HCT116 (cell line): Measurements from ENCODE around the gene TMA7. TPM values are rescaled to one million over a fixed set of nuclear protein-coding genes. Genes with fewer than 3 reads are reported as not detected.

Experiments used
- ATAC-seq: fragments of 200-7000 bp; cut with Tn5 transposase; 2 replicates; pipeline ENCODE4 v1.9.1; 2020; ENCODE audit warnings: mild to moderate bottlenecking, moderate library complexity
- BruUV-seq: library from RNA; stranded (reverse); fragments of 400-500 nt; replicated peaks from 2 replicates; lab custom pipeline; 2021; lab: Mats Ljungman, UMichigan
- CTCF ChIA-PET: fragments of 300-600 bp; sonication (Branson Sonifier 250); formaldehyde crosslinking; loops from one replicate; lab custom pipeline; 2021; ENCODE audit warnings: antibody characterized with exemption; lab: Charles Lee
- POLR2A ChIA-PET: fragments of 300-600, 350-600 bp; sonication (Branson Sonifier 250); formaldehyde crosslinking; loops from one replicate; lab custom pipeline; 2021; ENCODE audit warnings: antibody characterized with exemption; lab: Charles Lee
- RAD21 ChIA-PET, 2 experiments: fragments of 300-600 bp; sonication (Branson Sonifier 250); formaldehyde crosslinking; loops; one replicate each; lab custom pipeline; 2023; ENCODE audit warnings: low total read pairs in 2 of 2; ENCODE audit not compliant: uncharacterized antibody in 2 of 2, unreplicated experiment in 2 of 2, low non-redundant PET in 1 of 2; lab: Charles Lee
- DNase-seq: peaks from one replicate; pipeline ENCODE4 v3.0.0-alpha.2; 2010; ENCODE audit warnings: low read depth, low spot score
- H2AFZ ChIP-seq: fragments of 200-600 bp; shearing (Covaris generic), sonication (generic); 2 replicates; pipeline ENCODE4 v1.6.1; 2017; ENCODE audit warnings: low read depth, mixed run types, mixed read lengths, antibody characterized with exemption, low read length; ENCODE audit not compliant: poor library complexity, severe bottlenecking
- H3K27ac ChIP-seq: 2 replicates; pipeline ENCODE4 v1.5.1; 2012; ENCODE audit warnings: low read depth, low read length
- H3K27me3 ChIP-seq: fragments of 200-600 bp; sonication (generic); 2 replicates; pipeline ENCODE4 v1.6.1; 2016; ENCODE audit warnings: mixed run types, low read length, mixed read lengths; ENCODE audit not compliant: insufficient read depth
- H3K36me3 ChIP-seq, 2 experiments: fragments of 200-500 bp in 1 of 2; fragments of 200-600 bp in 1 of 2; sonication (Bioruptor generic) in 1 of 2; sonication (generic) in 1 of 2; 2 replicates each; pipeline versions ENCODE4 v1.5.1 to v1.6.1; 2014 to 2016; ENCODE audit warnings: low read length in 2 of 2, inconsistent platforms in 1 of 2, mixed read lengths in 1 of 2, mixed run types in 1 of 2; ENCODE audit not compliant: insufficient read depth in 2 of 2, control insufficient read depth in 1 of 2
- H3K4me1 ChIP-seq, 2 experiments: fragments of 200-600 bp in 1 of 2; sonication (generic) in 1 of 2; 2 replicates each; pipeline versions ENCODE4 v1.5.1 to v1.6.1; 2012 to 2017; ENCODE audit warnings: low read length in 2 of 2, inconsistent platforms in 1 of 2, mild to moderate bottlenecking in 1 of 2, mixed read lengths in 1 of 2, mixed run types in 1 of 2, moderate library complexity in 1 of 2; ENCODE audit not compliant: insufficient read depth in 2 of 2, control insufficient read depth in 1 of 2
- H3K4me2 ChIP-seq: fragments of 200-600 bp; sonication (generic); 2 replicates; pipeline ENCODE4 v1.6.1; 2017; ENCODE audit warnings: mixed run types, low read length, mixed read lengths
- H3K4me3 ChIP-seq, 2 experiments: fragments of 200-600 bp in 1 of 2; sonication (generic) in 1 of 2; replicated peaks in 1 of 2; 2 replicates each; pipeline ENCODE4 v1.5.1; 2011 to 2016; ENCODE audit warnings: low read length in 2 of 2, control low read depth in 1 of 2, low read depth in 1 of 2, mild to moderate bottlenecking in 1 of 2, mixed read lengths in 1 of 2, mixed run types in 1 of 2
- H3K79me2 ChIP-seq: fragments of 200-600 bp; sonication (generic); 2 replicates; pipeline ENCODE4 v1.6.1; 2017; ENCODE audit warnings: mild to moderate bottlenecking, mixed run types, low read length, moderate library complexity, mixed read lengths; ENCODE audit not compliant: insufficient read depth
- H3K9ac ChIP-seq: fragments of 200-600 bp; sonication (generic); 2 replicates; pipeline ENCODE4 v1.6.1; 2016; ENCODE audit warnings: low read length, mixed read lengths
- H3K9me2 ChIP-seq: fragments of 200-600 bp; sonication (generic), shearing (Covaris generic); 2 replicates; pipeline ENCODE4 v1.6.1; 2017; ENCODE audit warnings: mixed run types, mild to moderate bottlenecking, moderate library complexity; ENCODE audit not compliant: insufficient read depth
- H3K9me3 ChIP-seq, 2 experiments: fragments of 200-500 bp in 1 of 2; fragments of 200-600 bp in 1 of 2; sonication (Bioruptor generic) in 1 of 2; sonication (generic) in 1 of 2; 2 replicates each; pipeline ENCODE4 v1.6.1; 2014 to 2017; ENCODE audit warnings: low read length in 2 of 2, mixed read lengths in 2 of 2, inconsistent platforms in 1 of 2, low read depth in 1 of 2, mild to moderate bottlenecking in 1 of 2, mixed run types in 1 of 2, moderate library complexity in 1 of 2; ENCODE audit not compliant: control insufficient read depth in 1 of 2, insufficient read depth in 1 of 2
- H4K20me1 ChIP-seq: fragments of 200-600 bp; sonication (generic), shearing (Covaris generic); 2 replicates; pipeline ENCODE4 v1.6.1; 2017; ENCODE audit warnings: mixed run types, mild to moderate bottlenecking, moderate library complexity; ENCODE audit not compliant: insufficient read depth
- CBX3 ChIP-seq: IDR thresholded peaks from 2 replicates; pipeline ENCODE4 v1.6.1; 2012; ENCODE audit warnings: low read depth
- ELF1 ChIP-seq: IDR thresholded peaks from 2 replicates; pipeline ENCODE4 v1.6.1; 2012; ENCODE audit warnings: low read depth, borderline replicate concordance
- EZH2phosphoT487 ChIP-seq: fragments of 200-600 bp; IDR thresholded peaks from 2 replicates; pipeline ENCODE4 v1.6.1; 2018; ENCODE audit warnings: antibody characterized with exemption, borderline replicate concordance
- JUND ChIP-seq: IDR thresholded peaks from 2 replicates; pipeline ENCODE4 v1.6.1; 2012
- POLR2A ChIP-seq: IDR thresholded peaks from 2 replicates; pipeline ENCODE4 v1.7.0; 2011; ENCODE audit warnings: borderline replicate concordance; ENCODE audit not compliant: insufficient read depth, insufficient read length; ENCODE audit errors: extremely low read depth
- RAD21 ChIP-seq: IDR thresholded peaks from 2 replicates; pipeline ENCODE4 v1.6.1; 2012; ENCODE audit warnings: low read depth, mild to moderate bottlenecking
- SIN3A ChIP-seq: IDR thresholded peaks from 2 replicates; pipeline ENCODE4 v1.6.1; 2012; ENCODE audit warnings: low read depth
- SP1 ChIP-seq: IDR thresholded peaks from 2 replicates; pipeline ENCODE4 v1.6.1; 2012; ENCODE audit warnings: low read depth
- SRF ChIP-seq: IDR thresholded peaks from 2 replicates; pipeline ENCODE4 v1.6.1; 2012; ENCODE audit warnings: low read depth
- TCF7L2 ChIP-seq: IDR thresholded peaks from 2 replicates; pipeline ENCODE4 v1.7.0; 2011; ENCODE audit warnings: borderline replicate concordance, inconsistent platforms; ENCODE audit not compliant: insufficient read depth, insufficient read length; ENCODE audit errors: extremely low read depth
- ZFX ChIP-seq: fragments of 450-650 bp; IDR thresholded peaks from 2 replicates; pipeline ENCODE4 v1.6.1; 2017
- ZNF274 ChIP-seq: fragments of 200-500 bp; sonication (Bioruptor generic); IDR thresholded peaks from 2 replicates; pipeline ENCODE4 v1.6.1; 2014; ENCODE audit warnings: mild to moderate bottlenecking, low read depth, low read length, inconsistent platforms
- intact Hi-C: fragments of 100-400 bp; cut with micrococcal nuclease; formaldehyde crosslinking; loops from 2 replicates; pipeline ENCODE4 v1.10.0; 2022
- total RNA-seq: library from RNA; stranded (reverse); gene quantifications from one replicate; pipeline ENCODE4 v1.2.1, GENCODE V29; 2021; ENCODE audit not compliant: unreplicated experiment
- TF ChIP-seq, protein P1 (sequence below), 3 experiments: fragments of 200-600 bp in 1 of 3; sonication (generic) in 1 of 3; IDR thresholded peaks in 2 of 3; conservative IDR thresholded peaks in 1 of 3; 2 replicates each; pipeline ENCODE4 v1.5.1; 2012 to 2017; ENCODE audit warnings: low read depth in 2 of 3, low read length in 2 of 3, antibody characterized with exemption in 1 of 3, borderline replicate concordance in 1 of 3, control low read depth in 1 of 3, mild to moderate bottlenecking in 1 of 3, mixed read lengths in 1 of 3, mixed run types in 1 of 3, moderate library complexity in 1 of 3; ENCODE audit not compliant: insufficient read depth in 1 of 3
- TF ChIP-seq, protein P2 (sequence below): IDR thresholded peaks from 2 replicates; pipeline ENCODE4 v1.6.1; 2012
- TF ChIP-seq, protein P3 (sequence below): IDR thresholded peaks from 2 replicates; pipeline ENCODE4 v1.6.1; 2011; ENCODE audit warnings: mild to moderate bottlenecking, low read length, moderate library complexity; ENCODE audit not compliant: insufficient replicate concordance; ENCODE audit errors: extremely low read depth
- TF ChIP-seq, protein P4 (sequence below): IDR thresholded peaks from 2 replicates; pipeline ENCODE4 v1.6.1; 2012; ENCODE audit warnings: low read depth
- TF ChIP-seq, protein P5 (sequence below): IDR thresholded peaks from 2 replicates; pipeline ENCODE4 v1.6.1; 2012

TMA7 gene
- total RNA-seq, 1 experiment from 2014 or later, result 334 TPM

DNA sequence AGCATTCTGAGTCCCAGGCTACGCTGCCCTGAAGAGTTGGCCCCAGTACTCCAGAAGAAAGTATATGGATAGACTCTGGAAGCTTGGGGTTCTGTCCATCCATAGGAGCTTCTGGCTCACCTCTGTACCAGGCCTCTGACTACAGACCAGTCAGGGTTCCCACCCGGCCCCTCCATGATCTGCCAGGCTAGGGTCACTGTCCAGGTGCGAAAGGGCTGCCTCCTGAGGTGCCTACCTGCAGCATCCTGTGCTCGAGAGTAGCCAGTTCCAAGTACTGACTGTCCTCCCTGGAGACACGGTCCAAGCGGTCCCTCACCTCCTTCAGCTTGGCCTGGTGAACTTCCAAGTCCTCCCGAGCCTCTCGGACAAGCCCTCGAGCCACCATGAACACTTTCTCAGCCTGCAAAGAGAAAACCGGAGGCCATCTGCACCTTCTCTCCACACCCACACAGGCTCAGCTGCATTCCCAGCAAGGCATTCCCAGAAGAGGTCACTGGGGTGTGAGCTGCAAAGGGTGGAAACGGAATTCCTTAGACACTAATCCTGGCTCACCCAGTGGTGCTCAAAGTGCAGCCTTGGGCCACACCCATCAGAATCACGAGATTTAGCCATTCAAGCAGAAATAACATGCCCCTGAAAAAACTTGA is 6.5 kb upstream of the TMA7 start:
- Histone ChIP-seq H2AFZ (no peak overlapping the region), H3K9me2 (no peaks in the 10 kb centered on the region), H3K4me1 (peaks cover 48 to 70% of the 10 kb centered on the region in 2 experiments), H3K36me3 (peaks cover 0 to 17% of the 10 kb centered on the region in 2 experiments; a peak in 1 of 4 replicates), H3K27me3 (no peaks in the 10 kb centered on the region), H3K9me3 (no peaks in the 10 kb centered on the region), H3K27ac (peak overlapping the region; percentile 62), H3K79me2 (peaks cover 14% of the 10 kb centered on the region; the same call in 1 of the 2 replicates), H3K4me2 (peak overlapping the region; percentile 79), H4K20me1 (no peaks in the 10 kb centered on the region), H3K9ac (peak overlapping the region; percentile 55), H3K4me3 (peak overlapping the region in 1 of 2 experiments; percentile 46; a peak in 2 of 4 replicates)
- TF ChIP-seq, protein P1, sequence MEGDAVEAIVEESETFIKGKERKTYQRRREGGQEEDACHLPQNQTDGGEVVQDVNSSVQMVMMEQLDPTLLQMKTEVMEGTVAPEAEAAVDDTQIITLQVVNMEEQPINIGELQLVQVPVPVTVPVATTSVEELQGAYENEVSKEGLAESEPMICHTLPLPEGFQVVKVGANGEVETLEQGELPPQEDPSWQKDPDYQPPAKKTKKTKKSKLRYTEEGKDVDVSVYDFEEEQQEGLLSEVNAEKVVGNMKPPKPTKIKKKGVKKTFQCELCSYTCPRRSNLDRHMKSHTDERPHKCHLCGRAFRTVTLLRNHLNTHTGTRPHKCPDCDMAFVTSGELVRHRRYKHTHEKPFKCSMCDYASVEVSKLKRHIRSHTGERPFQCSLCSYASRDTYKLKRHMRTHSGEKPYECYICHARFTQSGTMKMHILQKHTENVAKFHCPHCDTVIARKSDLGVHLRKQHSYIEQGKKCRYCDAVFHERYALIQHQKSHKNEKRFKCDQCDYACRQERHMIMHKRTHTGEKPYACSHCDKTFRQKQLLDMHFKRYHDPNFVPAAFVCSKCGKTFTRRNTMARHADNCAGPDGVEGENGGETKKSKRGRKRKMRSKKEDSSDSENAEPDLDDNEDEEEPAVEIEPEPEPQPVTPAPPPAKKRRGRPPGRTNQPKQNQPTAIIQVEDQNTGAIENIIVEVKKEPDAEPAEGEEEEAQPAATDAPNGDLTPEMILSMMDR (IDR thresholded peaks at IDR 0.05 in 2 of 3, conservative IDR thresholded peaks at IDR 0.05 in 1 of 3; ENCODE audit: borderline replicate concordance in 1 of 3, insufficient read depth in 1 of 3, low read depth in 2 of 3, low read length in 2 of 3), result no peak
- TF ChIP-seq POLR2A (no peak), ZFX (no peak), SIN3A (no peak), RAD21 (no peak), EZH2phosphoT487 (no peak), CBX3 (no peak), SRF (no peak), JUND (no peak), TCF7L2 (no peak), SP1 (no peak), ZNF274 (no peak), ELF1 (no peak)
- TF ChIP-seq, protein P2, sequence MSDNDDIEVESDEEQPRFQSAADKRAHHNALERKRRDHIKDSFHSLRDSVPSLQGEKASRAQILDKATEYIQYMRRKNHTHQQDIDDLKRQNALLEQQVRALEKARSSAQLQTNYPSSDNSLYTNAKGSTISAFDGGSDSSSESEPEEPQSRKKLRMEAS, result no peak
- TF ChIP-seq, protein P3, sequence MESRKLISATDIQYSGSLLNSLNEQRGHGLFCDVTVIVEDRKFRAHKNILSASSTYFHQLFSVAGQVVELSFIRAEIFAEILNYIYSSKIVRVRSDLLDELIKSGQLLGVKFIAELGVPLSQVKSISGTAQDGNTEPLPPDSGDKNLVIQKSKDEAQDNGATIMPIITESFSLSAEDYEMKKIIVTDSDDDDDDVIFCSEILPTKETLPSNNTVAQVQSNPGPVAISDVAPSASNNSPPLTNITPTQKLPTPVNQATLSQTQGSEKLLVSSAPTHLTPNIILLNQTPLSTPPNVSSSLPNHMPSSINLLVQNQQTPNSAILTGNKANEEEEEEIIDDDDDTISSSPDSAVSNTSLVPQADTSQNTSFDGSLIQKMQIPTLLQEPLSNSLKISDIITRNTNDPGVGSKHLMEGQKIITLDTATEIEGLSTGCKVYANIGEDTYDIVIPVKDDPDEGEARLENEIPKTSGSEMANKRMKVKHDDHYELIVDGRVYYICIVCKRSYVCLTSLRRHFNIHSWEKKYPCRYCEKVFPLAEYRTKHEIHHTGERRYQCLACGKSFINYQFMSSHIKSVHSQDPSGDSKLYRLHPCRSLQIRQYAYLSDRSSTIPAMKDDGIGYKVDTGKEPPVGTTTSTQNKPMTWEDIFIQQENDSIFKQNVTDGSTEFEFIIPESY, result no peak
- TF ChIP-seq, protein P4, sequence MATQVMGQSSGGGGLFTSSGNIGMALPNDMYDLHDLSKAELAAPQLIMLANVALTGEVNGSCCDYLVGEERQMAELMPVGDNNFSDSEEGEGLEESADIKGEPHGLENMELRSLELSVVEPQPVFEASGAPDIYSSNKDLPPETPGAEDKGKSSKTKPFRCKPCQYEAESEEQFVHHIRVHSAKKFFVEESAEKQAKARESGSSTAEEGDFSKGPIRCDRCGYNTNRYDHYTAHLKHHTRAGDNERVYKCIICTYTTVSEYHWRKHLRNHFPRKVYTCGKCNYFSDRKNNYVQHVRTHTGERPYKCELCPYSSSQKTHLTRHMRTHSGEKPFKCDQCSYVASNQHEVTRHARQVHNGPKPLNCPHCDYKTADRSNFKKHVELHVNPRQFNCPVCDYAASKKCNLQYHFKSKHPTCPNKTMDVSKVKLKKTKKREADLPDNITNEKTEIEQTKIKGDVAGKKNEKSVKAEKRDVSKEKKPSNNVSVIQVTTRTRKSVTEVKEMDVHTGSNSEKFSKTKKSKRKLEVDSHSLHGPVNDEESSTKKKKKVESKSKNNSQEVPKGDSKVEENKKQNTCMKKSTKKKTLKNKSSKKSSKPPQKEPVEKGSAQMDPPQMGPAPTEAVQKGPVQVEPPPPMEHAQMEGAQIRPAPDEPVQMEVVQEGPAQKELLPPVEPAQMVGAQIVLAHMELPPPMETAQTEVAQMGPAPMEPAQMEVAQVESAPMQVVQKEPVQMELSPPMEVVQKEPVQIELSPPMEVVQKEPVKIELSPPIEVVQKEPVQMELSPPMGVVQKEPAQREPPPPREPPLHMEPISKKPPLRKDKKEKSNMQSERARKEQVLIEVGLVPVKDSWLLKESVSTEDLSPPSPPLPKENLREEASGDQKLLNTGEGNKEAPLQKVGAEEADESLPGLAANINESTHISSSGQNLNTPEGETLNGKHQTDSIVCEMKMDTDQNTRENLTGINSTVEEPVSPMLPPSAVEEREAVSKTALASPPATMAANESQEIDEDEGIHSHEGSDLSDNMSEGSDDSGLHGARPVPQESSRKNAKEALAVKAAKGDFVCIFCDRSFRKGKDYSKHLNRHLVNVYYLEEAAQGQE, result no peak
- TF ChIP-seq, protein P5, sequence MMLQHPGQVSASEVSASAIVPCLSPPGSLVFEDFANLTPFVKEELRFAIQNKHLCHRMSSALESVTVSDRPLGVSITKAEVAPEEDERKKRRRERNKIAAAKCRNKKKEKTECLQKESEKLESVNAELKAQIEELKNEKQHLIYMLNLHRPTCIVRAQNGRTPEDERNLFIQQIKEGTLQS, result no peak
- intact Hi-C loops, result no loop called here
- no peak for DNase-seq
- BruUV-seq, result TSS peak; percentile 35
- ATAC-seq, result peak; percentile 23; the same call in 1 of the 2 replicates
- ChIA-PET CTCF (interaction anchor here (0.6 to 6.4 kb wide), 6 partner anchors 32 to 240 kb away, joined by 3 to 386 read pairs (median 4); no protein-coding TSS in a partner anchor), RAD21 (interaction anchor here (0.7 to 3.0 kb wide), 3 partner anchors 32 to 67 kb away, joined by 3 to 23 read pairs (median 13); no protein-coding TSS in a partner anchor), POLR2A (interaction anchor here (1.2 kb wide), 1 partner anchor 13 kb away, joined by 4 read pairs; the partner anchor contains the start of gene ATRIP)
